Activated CD8-positive, alpha-beta memory T cell treated with anti-CD3 and anti-CD28 coated beads, Interleukin-2, amount 10 ng/mL, durations not matched to agents 7 days and 5 days (primary cell): ENCODE results near the gene DEFB131B. TPM values are rescaled to one million over a fixed set of nuclear protein-coding genes. Genes with fewer than 3 reads are reported as not detected.
"Not testable (repeated sequence)": the region's sequence is repeated elsewhere in the genome, so short reads cannot be mapped to it uniquely, and the experiment has no call there.

Experiments used
- ATAC-seq: fragments of 150-1000 bp; cut with Tn5 transposase; one replicate; pipeline ENCODE4 v1.10.0; 2021; ENCODE audit warnings: moderate library complexity
- CTCF ChIA-PET: fragments of 350-600 bp; sonication (Branson Sonifier 250); formaldehyde crosslinking; loops from one replicate; lab custom pipeline; 2021; ENCODE audit warnings: antibody characterized with exemption; lab: Charles Lee
- DNase-seq: peaks from one replicate; pipeline ENCODE4 v3.0.0-alpha.2; 2020
- H3K27ac Mint-ChIP-seq: one replicate; pipeline ENCODE4 v1.8.0; 2021; ENCODE audit warnings: mild to moderate bottlenecking, mixed read lengths
- H3K27me3 Mint-ChIP-seq: one replicate; pipeline ENCODE4 v1.8.0; 2021; ENCODE audit warnings: mixed read lengths
- H3K36me3 Mint-ChIP-seq: one replicate; pipeline ENCODE4 v1.8.0; 2021; ENCODE audit warnings: mild to moderate bottlenecking, mixed read lengths
- H3K4me1 Mint-ChIP-seq: one replicate; pipeline ENCODE4 v1.8.0; 2021; ENCODE audit warnings: mixed read lengths
- H3K4me3 Mint-ChIP-seq: one replicate; pipeline ENCODE4 v1.8.0; 2021; ENCODE audit warnings: mild to moderate bottlenecking, moderate library complexity, mixed read lengths
- H3K9me3 Mint-ChIP-seq: one replicate; pipeline ENCODE4 v1.8.0; 2022; ENCODE audit warnings: low read depth, mixed read lengths
- total RNA-seq, 2 experiments: library from RNA; stranded (reverse); gene quantifications; one replicate each; pipeline ENCODE4 v1.2.3, GENCODE V29; 2021

Gene DEFB131B, protein sequence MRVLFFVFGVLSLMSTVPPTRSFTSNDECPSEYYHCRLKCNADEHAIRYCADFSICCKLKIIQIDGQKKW
- total RNA-seq = not detected

DNA sequence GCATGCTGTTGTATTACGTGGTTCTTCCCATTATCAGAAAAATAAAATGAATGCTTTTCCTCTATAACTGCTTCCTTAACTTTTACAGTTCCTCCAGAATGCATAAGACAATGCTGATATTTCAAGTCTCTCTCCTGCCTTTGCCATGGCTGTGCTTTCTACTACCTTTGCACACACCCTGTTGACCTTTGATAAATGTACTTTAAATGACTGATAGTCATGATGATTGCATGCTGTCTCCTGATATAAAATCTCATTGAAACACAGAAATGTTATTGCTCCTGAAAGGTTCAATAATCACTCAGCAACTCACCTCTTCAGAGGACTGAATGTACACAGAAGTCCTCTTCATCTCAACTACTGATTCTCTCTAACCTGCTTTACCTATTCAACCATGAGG, at the start of gene DEFB131B:
Gene DEFB131B (plus strand): TSS at position 395 of the 400 bp plus-strand sequence. CDS start 0 bp downstream, at position 395.
- H3K4me3 Mint-ChIP-seq, H3K36me3 Mint-ChIP-seq, DNase-seq, H3K27me3 Mint-ChIP-seq, H3K4me1 Mint-ChIP-seq, ATAC-seq, H3K27ac Mint-ChIP-seq, H3K9me3 Mint-ChIP-seq, CTCF ChIA-PET: not testable (repeated sequence)

DNA sequence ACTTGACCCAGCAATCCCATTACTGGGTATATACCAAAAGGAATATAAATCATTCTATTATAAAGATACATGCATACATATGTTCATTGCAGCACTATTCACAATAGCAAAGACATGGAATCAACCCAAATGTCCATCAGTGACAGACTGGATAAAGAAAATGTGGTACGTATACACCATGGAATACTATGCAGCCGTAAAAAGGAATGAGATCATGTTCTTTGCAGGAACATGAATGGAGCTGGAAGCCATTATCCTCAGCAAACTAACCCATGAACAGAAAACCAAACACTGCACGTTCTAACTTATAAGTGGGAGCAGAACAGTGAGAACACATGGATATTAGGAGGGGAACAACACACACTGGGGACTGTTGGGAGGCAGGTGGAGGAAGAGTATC, 49.0 kb upstream of the DEFB131B start:
- not testable (repeated sequence) for H3K9me3 Mint-ChIP-seq, H3K27ac Mint-ChIP-seq, H3K27me3 Mint-ChIP-seq, ATAC-seq, H3K36me3 Mint-ChIP-seq, H3K4me1 Mint-ChIP-seq, DNase-seq, H3K4me3 Mint-ChIP-seq
- CTCF ChIA-PET = interaction anchor here (0.7 to 1.2 kb wide), 3 partner anchors 29 to 337 kb away, joined by 3 to 6 read pairs (median 4); no protein-coding TSS in a partner anchor

DNA sequence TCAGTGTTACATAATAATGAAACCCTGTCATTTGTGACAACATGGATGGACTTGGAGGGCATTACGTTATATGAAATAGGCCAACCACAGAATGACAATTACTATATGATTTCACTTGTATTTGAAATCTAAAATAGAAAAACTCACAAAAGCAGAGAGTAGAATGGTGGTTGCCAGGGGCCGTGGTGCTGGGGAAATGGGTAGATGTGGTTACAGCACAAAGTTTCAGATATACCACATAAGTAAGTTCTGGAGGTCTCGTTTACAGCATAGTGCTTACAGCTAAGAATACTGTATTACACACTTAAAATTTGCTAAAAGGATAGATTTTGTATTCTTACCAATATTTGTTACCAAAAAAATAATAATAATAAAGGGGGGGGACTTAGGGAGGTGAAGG, 48.6 kb upstream of the DEFB131B start:
- not testable (repeated sequence) for H3K9me3 Mint-ChIP-seq, H3K36me3 Mint-ChIP-seq, ATAC-seq, H3K4me3 Mint-ChIP-seq, H3K27me3 Mint-ChIP-seq, H3K4me1 Mint-ChIP-seq, H3K27ac Mint-ChIP-seq, DNase-seq
- CTCF ChIA-PET = interaction anchor here (1.2 kb wide), 1 partner anchor 29 kb away, joined by 3 read pairs; no protein-coding TSS in a partner anchor

DNA sequence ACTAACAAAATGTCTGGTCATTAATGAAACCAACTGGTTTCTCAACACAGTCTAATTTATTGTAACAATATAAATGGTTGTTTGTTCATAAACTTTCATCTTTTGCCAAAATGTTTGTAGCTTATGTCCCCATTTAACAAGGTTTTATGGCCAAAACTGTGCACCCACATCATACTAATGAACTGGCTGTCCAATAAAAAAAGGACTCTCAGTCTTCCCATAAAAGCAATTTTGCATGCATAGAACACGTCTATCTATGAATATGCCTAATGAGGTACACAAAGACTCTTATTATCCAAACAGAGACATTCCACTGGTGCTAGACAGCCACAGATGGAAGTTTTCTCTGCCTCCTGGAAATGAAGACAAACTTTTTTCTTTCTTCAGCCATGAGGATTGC, 45.4 kb upstream of the DEFB131B start, which contains the start of gene DEFB108B:
Gene DEFB108B (plus strand): TSS at position 390 of the 400 bp plus-strand sequence. CDS start 0 bp downstream, at position 390.
- H3K4me3 Mint-ChIP-seq, DNase-seq, H3K27ac Mint-ChIP-seq, H3K4me1 Mint-ChIP-seq, H3K36me3 Mint-ChIP-seq, CTCF ChIA-PET, H3K9me3 Mint-ChIP-seq, ATAC-seq, H3K27me3 Mint-ChIP-seq: not testable (repeated sequence)

DNA sequence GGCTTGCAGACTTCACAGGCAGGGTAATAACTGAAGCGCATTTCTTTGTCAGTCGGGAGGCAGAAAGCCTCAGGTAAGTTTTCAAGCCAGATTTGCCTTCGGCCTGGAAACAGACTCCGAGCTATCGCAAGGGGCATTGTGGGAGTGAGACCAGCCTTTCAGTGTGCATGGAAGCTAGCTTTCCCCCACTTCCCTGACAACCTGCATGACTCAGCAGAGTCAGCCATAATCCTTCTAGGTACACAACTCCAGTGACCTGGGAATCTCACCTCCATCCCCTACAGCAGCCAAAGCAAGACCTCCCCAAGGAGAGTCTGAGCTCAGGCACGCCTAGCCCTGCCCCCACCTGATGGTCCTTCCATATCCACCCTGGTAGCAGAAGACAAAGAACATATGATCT, 35.5 kb upstream of the DEFB131B start:
- H3K27ac Mint-ChIP-seq, H3K27me3 Mint-ChIP-seq, H3K36me3 Mint-ChIP-seq, H3K4me3 Mint-ChIP-seq, CTCF ChIA-PET, H3K9me3 Mint-ChIP-seq, H3K4me1 Mint-ChIP-seq, ATAC-seq, DNase-seq: not testable (repeated sequence)

DNA sequence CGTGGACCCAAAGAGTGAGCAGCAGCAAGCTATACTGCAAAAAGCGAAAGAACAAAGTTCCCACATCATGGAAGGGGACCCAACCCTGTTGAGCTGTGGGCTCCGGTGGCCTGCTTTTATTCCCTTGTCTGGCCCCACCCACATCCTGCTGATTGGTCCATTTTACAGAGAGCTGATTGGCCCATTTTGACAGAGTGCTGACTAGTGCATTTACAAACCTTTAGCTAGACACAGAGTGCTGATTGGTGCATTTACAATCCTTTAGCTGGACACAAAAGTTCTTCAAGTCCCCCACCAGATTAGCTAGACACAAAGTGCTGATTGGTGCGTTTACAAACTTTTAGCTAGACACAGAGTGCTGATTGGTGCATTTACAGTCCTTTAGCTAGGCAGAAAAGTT, 34.9 kb upstream of the DEFB131B start:
- H3K4me1 Mint-ChIP-seq, CTCF ChIA-PET, DNase-seq, H3K9me3 Mint-ChIP-seq, H3K27ac Mint-ChIP-seq, ATAC-seq, H3K4me3 Mint-ChIP-seq, H3K36me3 Mint-ChIP-seq: not testable (repeated sequence)
- peaks cover 14% of the 10 kb centered on the region for H3K27me3 Mint-ChIP-seq

DNA sequence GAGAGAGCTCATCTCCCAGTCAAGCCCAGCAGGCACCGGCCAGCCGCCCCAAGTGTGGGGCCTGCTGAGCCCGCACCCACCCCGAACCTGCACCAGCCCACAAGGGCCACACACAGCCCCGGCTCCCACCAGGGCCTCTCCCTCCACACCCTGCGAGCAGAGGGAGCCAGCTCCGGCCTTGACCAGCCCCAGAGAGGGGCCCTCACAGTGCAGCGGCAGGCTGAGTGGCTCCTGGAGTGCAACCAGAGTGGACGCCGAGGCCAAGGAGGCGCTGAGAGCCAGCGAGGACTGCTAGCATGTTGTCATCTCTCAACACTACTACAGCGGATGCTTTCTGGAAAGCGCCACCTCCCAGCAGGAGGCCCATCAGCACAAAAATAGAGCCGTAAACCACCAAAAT, 34.4 kb upstream of the DEFB131B start:
- Mint-ChIP-seq H3K4me3 (no peak overlapping the region), H3K4me1 (no peaks in the 10 kb centered on the region), H3K27me3 (peaks cover 14% of the 10 kb centered on the region), H3K36me3 (no peaks in the 10 kb centered on the region), H3K9me3 (no peaks in the 10 kb centered on the region), H3K27ac (no peak overlapping the region)
- CTCF ChIA-PET = no interaction called here
- DNase-seq (no peak), ATAC-seq (no peak)

DNA sequence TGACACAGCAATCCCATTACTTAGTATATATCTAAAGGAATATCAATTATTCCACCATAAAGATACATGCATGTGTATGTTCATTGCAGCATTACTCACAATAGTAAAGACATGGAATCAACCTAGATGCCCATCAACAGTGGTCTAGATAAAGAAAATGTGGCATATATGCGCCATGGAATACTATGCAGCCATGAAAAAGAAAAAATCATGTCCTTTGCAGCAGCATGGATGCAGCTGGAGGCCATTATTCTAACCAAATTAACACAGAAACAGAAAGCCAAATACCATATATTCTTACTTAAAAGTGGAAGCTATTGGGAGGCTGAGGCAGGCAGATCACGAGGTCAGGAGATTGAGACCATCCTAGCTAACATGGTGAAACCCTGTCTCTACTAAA, 24.4 kb upstream of the DEFB131B start:
- not testable (repeated sequence) for H3K27ac Mint-ChIP-seq, ATAC-seq, H3K36me3 Mint-ChIP-seq, DNase-seq, H3K27me3 Mint-ChIP-seq, H3K4me1 Mint-ChIP-seq, H3K4me3 Mint-ChIP-seq, H3K9me3 Mint-ChIP-seq
- CTCF ChIA-PET = interaction anchor here (0.7 kb wide), 1 partner anchor 575 kb away, joined by 4 read pairs; no protein-coding TSS in a partner anchor

DNA sequence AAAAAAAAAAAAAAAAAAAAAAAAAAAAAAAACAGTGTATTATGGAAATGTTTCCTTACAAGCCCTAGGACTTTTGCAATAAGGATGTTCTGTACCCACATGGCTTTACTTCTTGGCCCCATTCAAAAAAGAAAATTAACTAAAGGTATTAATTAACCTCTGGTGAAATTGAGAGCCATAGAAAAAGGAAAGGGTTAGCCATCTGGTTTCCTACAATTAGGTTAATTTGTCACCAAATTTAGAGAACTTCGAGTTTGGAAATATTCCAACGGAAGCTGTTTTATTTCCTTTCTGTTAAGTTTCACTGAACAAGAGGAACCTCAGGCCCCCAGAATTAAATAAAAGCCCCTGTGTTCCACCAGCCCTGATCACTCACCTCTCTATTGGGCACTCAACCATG, 22.4 kb upstream of the DEFB131B start:
- H3K36me3 Mint-ChIP-seq, ATAC-seq, H3K27me3 Mint-ChIP-seq, H3K27ac Mint-ChIP-seq, H3K4me3 Mint-ChIP-seq, H3K4me1 Mint-ChIP-seq, DNase-seq, H3K9me3 Mint-ChIP-seq: not testable (repeated sequence)
- CTCF ChIA-PET = interaction anchor here (1.3 kb wide), 1 partner anchor 8 kb away, joined by 3 read pairs; no protein-coding TSS in a partner anchor

DNA sequence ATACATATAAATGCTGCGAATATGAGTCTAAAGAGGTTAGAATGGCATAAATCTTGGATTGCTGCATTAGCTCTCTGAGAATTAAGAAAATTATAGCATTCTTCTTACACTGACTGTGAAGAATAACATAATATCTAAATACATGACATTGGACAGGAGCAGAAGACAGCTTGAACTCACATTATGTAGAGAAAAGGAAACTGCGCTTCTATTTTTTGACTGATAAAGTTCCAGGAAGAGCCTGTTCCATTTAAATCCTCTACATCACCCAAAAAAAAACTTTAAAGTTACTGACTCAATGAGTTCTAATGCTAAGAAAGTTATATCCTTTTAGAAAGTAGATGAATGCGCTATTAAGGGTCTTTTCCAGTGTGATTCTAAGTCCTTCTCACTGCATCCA, 17.4 kb upstream of the DEFB131B start:
- DNase-seq, H3K27ac Mint-ChIP-seq, H3K4me3 Mint-ChIP-seq, H3K27me3 Mint-ChIP-seq, ATAC-seq, H3K36me3 Mint-ChIP-seq, CTCF ChIA-PET, H3K9me3 Mint-ChIP-seq, H3K4me1 Mint-ChIP-seq: not testable (repeated sequence)

DNA sequence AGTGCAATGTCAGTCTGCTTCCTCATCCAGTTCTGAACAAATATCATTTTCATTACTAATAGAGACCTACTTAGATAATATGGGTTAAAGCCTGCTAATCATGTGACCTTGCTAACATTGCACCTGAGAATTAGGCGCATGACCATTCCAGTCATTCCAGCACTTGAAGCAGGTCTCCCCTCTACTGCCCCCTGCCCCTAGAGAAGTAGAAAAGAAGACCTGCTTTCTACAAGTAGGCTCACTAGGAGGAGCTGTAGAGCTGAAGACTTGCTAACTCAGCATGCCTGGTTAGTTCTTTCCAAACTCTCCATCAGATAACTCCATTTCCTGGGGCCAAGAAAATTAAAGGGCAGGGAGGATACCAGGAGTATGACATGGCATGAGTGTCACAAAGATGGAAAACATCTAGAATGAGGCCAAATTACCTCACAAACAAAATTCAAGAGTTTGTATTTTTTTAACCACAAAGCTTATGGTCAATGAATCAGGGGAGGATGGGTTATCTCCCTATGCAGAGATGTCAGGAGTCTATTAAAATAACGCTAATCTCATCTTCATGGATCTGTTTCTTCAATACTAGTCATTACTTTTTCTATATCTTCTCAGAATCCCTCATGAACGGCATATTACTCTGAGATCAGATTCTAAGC, 14.2 kb upstream of the DEFB131B start:
- not testable (repeated sequence) for H3K9me3 Mint-ChIP-seq, DNase-seq, H3K27me3 Mint-ChIP-seq, H3K36me3 Mint-ChIP-seq, H3K4me3 Mint-ChIP-seq, H3K4me1 Mint-ChIP-seq, H3K27ac Mint-ChIP-seq
- ATAC-seq = peak; percentile 76
- CTCF ChIA-PET = interaction anchor here (0.6 kb wide), 1 partner anchor 9 kb away, joined by 3 read pairs; no protein-coding TSS in a partner anchor

DNA sequence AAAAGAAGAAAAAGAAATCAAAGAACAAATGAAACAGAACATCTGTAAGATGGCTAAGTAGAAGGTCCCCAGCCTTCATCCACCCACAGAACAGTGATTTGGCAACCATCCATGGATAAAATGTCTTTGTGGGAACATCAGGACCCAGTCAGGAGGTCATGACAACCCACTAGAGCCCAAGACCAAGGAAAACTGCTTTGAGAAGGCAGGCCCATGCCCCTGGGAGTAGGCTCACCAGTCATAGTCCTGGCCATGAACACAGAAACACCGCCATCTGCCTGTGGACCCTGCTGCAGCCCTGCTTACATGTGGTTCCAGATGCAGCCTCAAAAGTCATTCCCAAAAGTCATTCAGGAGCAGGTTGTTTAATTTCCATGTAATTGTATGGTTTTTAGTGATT, 11.0 kb upstream of the DEFB131B start:
- H3K9me3 Mint-ChIP-seq, H3K27me3 Mint-ChIP-seq, H3K36me3 Mint-ChIP-seq, DNase-seq, CTCF ChIA-PET, H3K27ac Mint-ChIP-seq, ATAC-seq, H3K4me3 Mint-ChIP-seq, H3K4me1 Mint-ChIP-seq: not testable (repeated sequence)

DNA sequence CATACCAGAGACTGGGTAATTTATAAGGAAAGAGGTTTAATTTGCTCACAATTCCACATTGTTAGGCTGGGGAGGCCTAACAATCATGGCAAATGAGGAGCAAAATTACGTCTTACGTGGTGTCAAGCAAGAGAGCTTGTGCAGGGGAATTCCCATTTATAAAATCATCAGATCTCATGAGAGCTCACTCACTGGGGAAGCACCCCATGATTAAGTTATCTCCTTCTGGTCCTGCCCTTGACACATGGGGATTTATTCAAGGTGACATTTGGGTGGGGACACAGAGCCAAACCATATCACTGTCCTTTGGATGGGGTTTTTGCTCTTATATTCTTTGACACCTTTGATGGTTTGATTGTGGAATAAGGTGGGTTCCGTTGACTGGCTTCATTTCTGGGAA, 8.3 kb upstream of the DEFB131B start:
- H3K36me3 Mint-ChIP-seq, H3K4me3 Mint-ChIP-seq, DNase-seq, H3K27me3 Mint-ChIP-seq, CTCF ChIA-PET, ATAC-seq, H3K27ac Mint-ChIP-seq, H3K9me3 Mint-ChIP-seq, H3K4me1 Mint-ChIP-seq: not testable (repeated sequence)

DNA sequence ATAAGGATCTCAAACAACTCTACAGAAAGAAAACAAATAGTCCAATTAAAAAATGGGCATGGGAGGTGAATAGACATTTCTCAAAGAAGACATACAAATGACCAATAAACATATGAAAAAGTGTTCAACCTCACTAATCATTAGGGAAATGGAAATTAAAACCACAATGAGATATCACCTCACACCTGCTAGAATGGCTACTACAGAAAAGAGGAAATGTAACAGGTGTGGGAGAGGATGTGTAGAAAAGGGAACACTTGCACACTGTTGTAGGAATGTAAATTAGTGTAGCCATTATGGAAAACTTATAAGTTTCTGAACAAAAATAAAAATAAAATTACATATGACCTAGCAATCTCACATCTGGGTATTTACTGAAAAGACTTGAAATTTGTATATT, 7.6 kb upstream of the DEFB131B start:
- CTCF ChIA-PET, ATAC-seq, H3K4me3 Mint-ChIP-seq, H3K27ac Mint-ChIP-seq, H3K27me3 Mint-ChIP-seq, DNase-seq, H3K9me3 Mint-ChIP-seq, H3K4me1 Mint-ChIP-seq, H3K36me3 Mint-ChIP-seq: not testable (repeated sequence)
